ENCODE results near the gene LCMT1. TPM values are rescaled to one million over a fixed set of nuclear protein-coding genes. Genes with fewer than 3 reads are reported as not detected.

Gene LCMT1
- total and polyA plus RNA-seq, 9 of the 15 experiments (the other 6 are each of a cell fraction or from before 2014, with no cell fraction given), result 20.0 to 42.8 (median 32.3) TPM

DNA sequence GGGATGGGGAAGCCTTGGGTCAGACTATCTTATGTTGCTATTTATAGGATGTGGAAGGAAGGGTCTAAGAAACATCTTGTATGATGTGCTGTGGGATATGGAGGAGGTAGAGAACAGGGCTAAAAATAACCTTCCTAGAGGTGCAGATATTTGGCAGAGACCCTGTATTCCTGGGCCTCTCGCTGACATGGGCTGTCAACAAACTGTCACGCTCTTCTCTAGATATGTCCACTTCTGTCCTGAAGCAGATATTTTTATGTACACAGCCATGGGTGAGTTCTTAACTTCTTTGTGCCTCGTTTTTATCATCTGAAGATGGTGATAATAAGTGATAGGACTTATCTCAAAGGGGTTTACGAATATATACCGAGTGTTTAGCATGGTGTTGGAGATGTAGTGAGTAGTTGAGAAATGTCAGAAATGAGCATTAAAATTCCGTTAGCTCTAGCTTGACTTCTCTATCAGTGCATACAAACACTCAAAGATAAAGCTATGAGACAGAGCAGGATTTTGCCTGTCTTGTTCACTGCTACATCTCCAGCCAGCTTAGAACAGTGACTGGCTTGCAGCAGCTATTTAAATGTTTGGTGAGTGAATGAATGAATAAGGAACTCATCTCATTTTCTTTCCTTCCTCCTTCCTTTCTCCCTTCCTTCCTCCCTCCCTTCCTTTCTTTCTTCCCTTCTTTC is 102.3 kb downstream of the LCMT1 start (continued):
- TF ChIP-seq, protein P1, sequence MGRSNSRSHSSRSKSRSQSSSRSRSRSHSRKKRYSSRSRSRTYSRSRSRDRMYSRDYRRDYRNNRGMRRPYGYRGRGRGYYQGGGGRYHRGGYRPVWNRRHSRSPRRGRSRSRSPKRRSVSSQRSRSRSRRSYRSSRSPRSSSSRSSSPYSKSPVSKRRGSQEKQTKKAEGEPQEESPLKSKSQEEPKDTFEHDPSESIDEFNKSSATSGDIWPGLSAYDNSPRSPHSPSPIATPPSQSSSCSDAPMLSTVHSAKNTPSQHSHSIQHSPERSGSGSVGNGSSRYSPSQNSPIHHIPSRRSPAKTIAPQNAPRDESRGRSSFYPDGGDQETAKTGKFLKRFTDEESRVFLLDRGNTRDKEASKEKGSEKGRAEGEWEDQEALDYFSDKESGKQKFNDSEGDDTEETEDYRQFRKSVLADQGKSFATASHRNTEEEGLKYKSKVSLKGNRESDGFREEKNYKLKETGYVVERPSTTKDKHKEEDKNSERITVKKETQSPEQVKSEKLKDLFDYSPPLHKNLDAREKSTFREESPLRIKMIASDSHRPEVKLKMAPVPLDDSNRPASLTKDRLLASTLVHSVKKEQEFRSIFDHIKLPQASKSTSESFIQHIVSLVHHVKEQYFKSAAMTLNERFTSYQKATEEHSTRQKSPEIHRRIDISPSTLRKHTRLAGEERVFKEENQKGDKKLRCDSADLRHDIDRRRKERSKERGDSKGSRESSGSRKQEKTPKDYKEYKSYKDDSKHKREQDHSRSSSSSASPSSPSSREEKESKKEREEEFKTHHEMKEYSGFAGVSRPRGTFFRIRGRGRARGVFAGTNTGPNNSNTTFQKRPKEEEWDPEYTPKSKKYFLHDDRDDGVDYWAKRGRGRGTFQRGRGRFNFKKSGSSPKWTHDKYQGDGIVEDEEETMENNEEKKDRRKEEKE (IDR thresholded peaks at IDR 0.05; ENCODE audit: borderline replicate concordance in 1 of 2, control insufficient read depth in 1 of 2, low read depth in 2 of 2, low read length in 1 of 2), result no peak
- TF ChIP-seq ZKSCAN3 (CRISPR knock-in tag; IDR thresholded peaks at IDR 0.05), result no peak
- TF ChIP-seq CBX5 (IDR thresholded peaks at IDR 0.05; ENCODE audit: borderline replicate concordance, low read depth), result no peak
- no peak for TF ChIP-seq TBP (optimal IDR thresholded peaks at IDR 0.05; ENCODE audit: low read depth, low read length)
- no peak for TF ChIP-seq XRCC3 (IDR thresholded peaks at IDR 0.05)
- no peak for TF ChIP-seq GATAD2B (IDR thresholded peaks at IDR 0.05; ENCODE audit: borderline replicate concordance)
- TF ChIP-seq MBD2 (IDR thresholded peaks at IDR 0.05; ENCODE audit: borderline replicate concordance, low read depth), result no peak
- no peak for TF ChIP-seq SIX5 (IDR thresholded peaks at IDR 0.05; ENCODE audit: borderline replicate concordance in 1 of 2, insufficient read depth in 1 of 2, low read depth in 1 of 2, low read length in 2 of 2)
- no peak for TF ChIP-seq NFE2 (IDR thresholded peaks at IDR 0.05; ENCODE audit: low read depth)
- TF ChIP-seq ZNF699 (CRISPR knock-in tag; IDR thresholded peaks at IDR 0.05; ENCODE audit: insufficient replicate concordance), result no peak
- TF ChIP-seq ZEB2 (IDR thresholded peaks at IDR 0.05), result peak; percentile 57; the same call in 1 of the 2 replicates
- TF ChIP-seq SOX6 (IDR thresholded peaks at IDR 0.05), result peak; percentile 85
- TF ChIP-seq RB1 (IDR thresholded peaks at IDR 0.05; ENCODE audit: low read depth), result no peak
- TF ChIP-seq CTBP1 (IDR thresholded peaks at IDR 0.05; ENCODE audit: borderline replicate concordance), result peak; percentile 78; the same call in 1 of the 2 replicates
- no peak for TF ChIP-seq BACH1 (tag; IDR thresholded peaks at IDR 0.05)
- TF ChIP-seq ADNP (tag; IDR thresholded peaks at IDR 0.05), result no peak
- TF ChIP-seq PHTF2 (CRISPR knock-in tag; IDR thresholded peaks at IDR 0.05), result no peak
- TF ChIP-seq, protein P2, sequence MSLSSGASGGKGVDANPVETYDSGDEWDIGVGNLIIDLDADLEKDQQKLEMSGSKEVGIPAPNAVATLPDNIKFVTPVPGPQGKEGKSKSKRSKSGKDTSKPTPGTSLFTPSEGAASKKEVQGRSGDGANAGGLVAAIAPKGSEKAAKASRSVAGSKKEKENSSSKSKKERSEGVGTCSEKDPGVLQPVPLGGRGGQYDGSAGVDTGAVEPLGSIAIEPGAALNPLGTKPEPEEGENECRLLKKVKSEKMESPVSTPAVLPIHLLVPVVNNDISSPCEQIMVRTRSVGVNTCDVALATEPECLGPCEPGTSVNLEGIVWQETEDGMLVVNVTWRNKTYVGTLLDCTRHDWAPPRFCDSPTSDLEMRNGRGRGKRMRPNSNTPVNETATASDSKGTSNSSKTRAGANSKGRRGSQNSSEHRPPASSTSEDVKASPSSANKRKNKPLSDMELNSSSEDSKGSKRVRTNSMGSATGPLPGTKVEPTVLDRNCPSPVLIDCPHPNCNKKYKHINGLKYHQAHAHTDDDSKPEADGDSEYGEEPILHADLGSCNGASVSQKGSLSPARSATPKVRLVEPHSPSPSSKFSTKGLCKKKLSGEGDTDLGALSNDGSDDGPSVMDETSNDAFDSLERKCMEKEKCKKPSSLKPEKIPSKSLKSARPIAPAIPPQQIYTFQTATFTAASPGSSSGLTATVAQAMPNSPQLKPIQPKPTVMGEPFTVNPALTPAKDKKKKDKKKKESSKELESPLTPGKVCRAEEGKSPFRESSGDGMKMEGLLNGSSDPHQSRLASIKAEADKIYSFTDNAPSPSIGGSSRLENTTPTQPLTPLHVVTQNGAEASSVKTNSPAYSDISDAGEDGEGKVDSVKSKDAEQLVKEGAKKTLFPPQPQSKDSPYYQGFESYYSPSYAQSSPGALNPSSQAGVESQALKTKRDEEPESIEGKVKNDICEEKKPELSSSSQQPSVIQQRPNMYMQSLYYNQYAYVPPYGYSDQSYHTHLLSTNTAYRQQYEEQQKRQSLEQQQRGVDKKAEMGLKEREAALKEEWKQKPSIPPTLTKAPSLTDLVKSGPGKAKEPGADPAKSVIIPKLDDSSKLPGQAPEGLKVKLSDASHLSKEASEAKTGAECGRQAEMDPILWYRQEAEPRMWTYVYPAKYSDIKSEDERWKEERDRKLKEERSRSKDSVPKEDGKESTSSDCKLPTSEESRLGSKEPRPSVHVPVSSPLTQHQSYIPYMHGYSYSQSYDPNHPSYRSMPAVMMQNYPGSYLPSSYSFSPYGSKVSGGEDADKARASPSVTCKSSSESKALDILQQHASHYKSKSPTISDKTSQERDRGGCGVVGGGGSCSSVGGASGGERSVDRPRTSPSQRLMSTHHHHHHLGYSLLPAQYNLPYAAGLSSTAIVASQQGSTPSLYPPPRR (CRISPR knock-in tag; IDR thresholded peaks at IDR 0.05; ENCODE audit: borderline replicate concordance), result no peak
- TF ChIP-seq, protein P3, sequence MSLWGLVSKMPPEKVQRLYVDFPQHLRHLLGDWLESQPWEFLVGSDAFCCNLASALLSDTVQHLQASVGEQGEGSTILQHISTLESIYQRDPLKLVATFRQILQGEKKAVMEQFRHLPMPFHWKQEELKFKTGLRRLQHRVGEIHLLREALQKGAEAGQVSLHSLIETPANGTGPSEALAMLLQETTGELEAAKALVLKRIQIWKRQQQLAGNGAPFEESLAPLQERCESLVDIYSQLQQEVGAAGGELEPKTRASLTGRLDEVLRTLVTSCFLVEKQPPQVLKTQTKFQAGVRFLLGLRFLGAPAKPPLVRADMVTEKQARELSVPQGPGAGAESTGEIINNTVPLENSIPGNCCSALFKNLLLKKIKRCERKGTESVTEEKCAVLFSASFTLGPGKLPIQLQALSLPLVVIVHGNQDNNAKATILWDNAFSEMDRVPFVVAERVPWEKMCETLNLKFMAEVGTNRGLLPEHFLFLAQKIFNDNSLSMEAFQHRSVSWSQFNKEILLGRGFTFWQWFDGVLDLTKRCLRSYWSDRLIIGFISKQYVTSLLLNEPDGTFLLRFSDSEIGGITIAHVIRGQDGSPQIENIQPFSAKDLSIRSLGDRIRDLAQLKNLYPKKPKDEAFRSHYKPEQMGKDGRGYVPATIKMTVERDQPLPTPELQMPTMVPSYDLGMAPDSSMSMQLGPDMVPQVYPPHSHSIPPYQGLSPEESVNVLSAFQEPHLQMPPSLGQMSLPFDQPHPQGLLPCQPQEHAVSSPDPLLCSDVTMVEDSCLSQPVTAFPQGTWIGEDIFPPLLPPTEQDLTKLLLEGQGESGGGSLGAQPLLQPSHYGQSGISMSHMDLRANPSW (CRISPR knock-in tag; IDR thresholded peaks at IDR 0.05), result no peak

Data from K562 (cell line).